NCI-H2227 (cell line): ENCODE results near the gene JAK2.
"Not testable (repeated sequence)": the region's sequence is repeated elsewhere in the genome, so short reads cannot be mapped to it uniquely, and the experiment has no call there.

Source experiments
- DNase-seq: peaks from one replicate; lab custom pipeline; 2025; ENCODE audit not compliant: unreplicated experiment; lab: John Stamatoyannopoulos, UW

The JAK2 gene

GRCh38 chr9:4984621-4985385 lies at the start of gene JAK2:
TSS of gene JAK2 (plus strand) at chr9:4985272. CDS start at chr9:5021988, 36,716 bp downstream.
- DNase-seq = peak; percentile 89

- no peak for DNase-seq
These were observed 48.8 kb upstream of the JAK2 start for GRCh38 chr9:4936277-4936676.

- DNase-seq = no peak
These were observed 48.2 kb upstream of the JAK2 start for GRCh38 chr9:4936823-4937222.

- DNase-seq = no peak
These were observed 47.6 kb upstream of the JAK2 start for GRCh38 chr9:4937446-4937845.

- no peak for DNase-seq
These were observed 46.6 kb upstream of the JAK2 start for GRCh38 chr9:4938496-4938895.

GRCh38 chr9:4939118-4939561 lies 45.9 kb upstream of the JAK2 start:
- DNase-seq = no peak

- not testable (repeated sequence) for DNase-seq
These were observed 42.9 kb upstream of the JAK2 start for GRCh38 chr9:4942042-4942691.

- DNase-seq = no peak
These were observed 41.7 kb upstream of the JAK2 start for GRCh38 chr9:4943346-4943745.

GRCh38 chr9:4944431-4945211 lies 40.5 kb upstream of the JAK2 start:
- DNase-seq = not testable (repeated sequence)

- no peak for DNase-seq
These were observed 38.1 kb upstream of the JAK2 start for GRCh38 chr9:4946937-4947336.

- DNase-seq = no peak
These were observed 29.2 kb upstream of the JAK2 start for GRCh38 chr9:4955836-4956235.

- no peak for DNase-seq
These were observed 26.0 kb upstream of the JAK2 start for GRCh38 chr9:4959031-4959430.

- no peak for DNase-seq
These were observed 23.0 kb upstream of the JAK2 start for GRCh38 chr9:4962085-4962484.

GRCh38 chr9:4964540-4964939 lies 20.5 kb upstream of the JAK2 start:
- DNase-seq = no peak

GRCh38 chr9:4965174-4965821 lies 19.8 kb upstream of the JAK2 start:
- no peak for DNase-seq

- no peak for DNase-seq
These were observed 17.5 kb upstream of the JAK2 start for GRCh38 chr9:4967523-4967922.

- DNase-seq = no peak
These were observed 15.9 kb upstream of the JAK2 start for GRCh38 chr9:4969130-4969529.

GRCh38 chr9:4970970-4971641 lies 14.0 kb upstream of the JAK2 start:
- DNase-seq = no peak

GRCh38 chr9:4973246-4973645 lies 11.8 kb upstream of the JAK2 start:
- DNase-seq = no peak

GRCh38 chr9:4973902-4974301 lies 11.2 kb upstream of the JAK2 start:
- DNase-seq = no peak

GRCh38 chr9:4979239-4979638 lies 5.8 kb upstream of the JAK2 start:
- DNase-seq = no peak
